RWPE1 (cell line): ENCODE data around the gene SPATA13.
"Not testable (repeated sequence)": the region's sequence is repeated elsewhere in the genome, so short reads cannot be mapped to it uniquely, and the experiment has no call there.

Source experiments
- CTCF ChIA-PET: fragments of 350-600 bp; sonication (Branson Sonifier 250); formaldehyde crosslinking; extraction: SDS; loops from one replicate; lab custom pipeline; 2021; lab: Yijun Ruan, JAX
- POLR2A ChIA-PET: fragments of 400-600 bp; formaldehyde crosslinking; extraction: SDS; loops from one replicate; lab custom pipeline; 2020; ENCODE audit warnings: antibody characterized with exemption; ENCODE audit not compliant: low non-redundant PET; lab: Yijun Ruan, JAX
- DNase-seq: peaks from one replicate; pipeline ENCODE4 v3.0.0; 2012; ENCODE audit warnings: low spot score
- H3K27ac ChIP-seq: fragments of 450-650 bp; 2 replicates; pipeline ENCODE4 v1.5.1; 2017
- TF ChIP-seq, protein P1 (sequence below): fragments of 450-650 bp; conservative IDR thresholded peaks from 2 replicates; pipeline ENCODE4 v1.5.1; 2017; ENCODE audit warnings: low read depth, mild to moderate bottlenecking

Gene SPATA13

DNA sequence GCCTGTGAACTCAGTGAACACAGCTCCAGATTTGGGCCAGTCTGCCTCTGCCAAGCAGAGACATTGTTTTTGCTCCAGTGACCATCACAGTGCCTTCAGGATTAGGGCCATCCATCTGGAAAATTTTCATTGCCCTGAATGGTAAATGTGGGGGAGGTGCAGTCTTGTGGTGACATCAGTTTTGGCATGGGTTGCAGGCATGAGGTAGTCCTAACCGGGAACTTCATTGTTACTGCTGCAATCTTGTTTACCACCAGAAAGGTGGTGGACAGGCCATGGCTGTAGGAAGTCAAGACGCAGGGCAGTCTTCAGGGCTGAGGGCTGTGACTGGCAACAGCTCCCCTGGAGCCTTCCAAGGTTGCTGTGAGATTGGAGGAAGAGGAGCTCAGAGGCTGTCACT, 55.2 kb downstream of the SPATA13 start:
- no peak overlapping the region for H3K27ac ChIP-seq
- POLR2A ChIA-PET, result no interaction called here
- no peak for DNase-seq
- CTCF ChIA-PET, result interaction anchor here (0.6 to 1.1 kb wide), 2 partner anchors 157 to 163 kb away, joined by 3 read pairs; no protein-coding TSS in a partner anchor
- TF ChIP-seq, protein P1, sequence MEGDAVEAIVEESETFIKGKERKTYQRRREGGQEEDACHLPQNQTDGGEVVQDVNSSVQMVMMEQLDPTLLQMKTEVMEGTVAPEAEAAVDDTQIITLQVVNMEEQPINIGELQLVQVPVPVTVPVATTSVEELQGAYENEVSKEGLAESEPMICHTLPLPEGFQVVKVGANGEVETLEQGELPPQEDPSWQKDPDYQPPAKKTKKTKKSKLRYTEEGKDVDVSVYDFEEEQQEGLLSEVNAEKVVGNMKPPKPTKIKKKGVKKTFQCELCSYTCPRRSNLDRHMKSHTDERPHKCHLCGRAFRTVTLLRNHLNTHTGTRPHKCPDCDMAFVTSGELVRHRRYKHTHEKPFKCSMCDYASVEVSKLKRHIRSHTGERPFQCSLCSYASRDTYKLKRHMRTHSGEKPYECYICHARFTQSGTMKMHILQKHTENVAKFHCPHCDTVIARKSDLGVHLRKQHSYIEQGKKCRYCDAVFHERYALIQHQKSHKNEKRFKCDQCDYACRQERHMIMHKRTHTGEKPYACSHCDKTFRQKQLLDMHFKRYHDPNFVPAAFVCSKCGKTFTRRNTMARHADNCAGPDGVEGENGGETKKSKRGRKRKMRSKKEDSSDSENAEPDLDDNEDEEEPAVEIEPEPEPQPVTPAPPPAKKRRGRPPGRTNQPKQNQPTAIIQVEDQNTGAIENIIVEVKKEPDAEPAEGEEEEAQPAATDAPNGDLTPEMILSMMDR, result no peak

DNA sequence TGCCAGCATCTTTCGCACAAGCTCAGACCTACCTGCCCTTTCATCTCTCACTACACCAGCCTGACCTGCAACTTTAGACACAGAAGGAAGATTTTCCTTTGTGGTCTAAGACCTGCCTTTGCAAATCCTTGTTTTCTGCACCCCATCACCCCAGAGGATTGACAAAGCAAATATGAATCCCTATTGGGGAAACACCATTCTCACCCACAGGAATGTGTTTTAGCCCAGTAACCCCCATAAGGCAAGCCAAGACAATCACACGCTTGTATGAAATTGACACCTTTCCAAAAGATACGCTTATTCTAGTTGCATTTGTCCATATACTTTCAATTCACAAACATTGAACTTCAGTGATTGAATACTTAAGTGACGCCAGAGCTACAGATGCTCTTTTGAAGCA, 55.7 kb downstream of the SPATA13 start:
- DNase-seq, result no peak
- H3K27ac ChIP-seq, result no peak overlapping the region
- TF ChIP-seq, protein P1, result no peak
- CTCF ChIA-PET, result interaction anchor here (0.6 to 1.1 kb wide), 2 partner anchors 152 to 163 kb away, joined by 3 read pairs; no protein-coding TSS in a partner anchor
- POLR2A ChIA-PET, result no interaction called here

DNA sequence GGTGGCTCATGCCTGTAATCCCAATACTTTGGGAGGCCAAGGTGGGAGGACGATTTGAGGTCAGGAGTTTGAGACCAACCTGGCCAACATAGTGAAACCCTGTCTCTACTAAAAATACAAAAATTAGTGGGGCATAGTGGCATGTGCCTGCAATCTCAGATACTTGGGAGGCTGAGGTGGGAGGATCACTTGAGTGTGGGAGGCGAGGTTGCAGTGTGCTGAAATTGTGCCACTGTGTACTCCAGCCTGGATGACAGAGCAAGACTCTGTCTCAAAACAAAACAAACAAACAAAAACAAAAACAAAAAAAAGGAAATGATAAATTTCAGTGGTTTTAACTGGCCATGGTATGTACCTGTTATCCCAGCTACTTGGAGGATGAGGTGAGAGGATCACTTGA, 56.3 kb downstream of the SPATA13 start:
- CTCF ChIA-PET, H3K27ac ChIP-seq, DNase-seq, POLR2A ChIA-PET: not testable (repeated sequence)

DNA sequence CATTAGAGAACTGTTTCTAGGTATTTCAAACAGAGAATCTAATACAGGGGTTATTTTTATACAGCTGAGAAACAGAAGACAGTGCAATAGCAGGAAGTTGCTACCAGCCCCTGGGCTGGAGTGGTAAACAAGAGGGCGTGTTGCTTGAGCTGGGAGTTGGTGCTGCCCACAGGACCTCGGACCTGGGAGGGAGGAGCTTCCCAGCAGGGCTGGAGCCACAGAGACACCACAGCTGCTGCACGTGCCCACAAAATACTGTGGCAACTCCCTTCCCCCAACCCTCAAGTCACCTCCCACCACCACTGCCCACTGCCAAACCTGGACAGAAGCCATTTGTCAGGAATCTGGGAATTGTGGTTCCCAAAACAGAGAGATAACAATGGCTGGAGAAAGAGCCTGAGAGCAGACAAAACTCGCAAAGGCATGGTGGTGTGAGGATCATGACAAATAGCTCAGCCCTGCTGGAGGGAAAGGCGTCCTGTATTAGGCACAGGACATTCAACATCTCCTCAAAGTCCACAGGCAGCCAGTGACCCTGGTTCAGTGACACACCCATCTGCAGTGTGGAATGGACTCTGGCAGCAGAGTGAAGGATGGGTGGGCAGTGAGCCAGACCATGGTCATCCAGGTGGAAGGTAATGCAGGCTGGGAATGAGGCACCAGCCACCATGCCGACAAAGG, 57.2 kb downstream of the SPATA13 start:
- H3K27ac ChIP-seq, result no peak overlapping the region
- DNase-seq, result no peak
- CTCF ChIA-PET, result interaction anchor here (0.6 to 3.4 kb wide), 4 partner anchors 66 to 197 kb away, joined by 3 to 28 read pairs (median 5); no protein-coding TSS in a partner anchor
- POLR2A ChIA-PET, result no interaction called here
- TF ChIP-seq, protein P1, result no peak

DNA sequence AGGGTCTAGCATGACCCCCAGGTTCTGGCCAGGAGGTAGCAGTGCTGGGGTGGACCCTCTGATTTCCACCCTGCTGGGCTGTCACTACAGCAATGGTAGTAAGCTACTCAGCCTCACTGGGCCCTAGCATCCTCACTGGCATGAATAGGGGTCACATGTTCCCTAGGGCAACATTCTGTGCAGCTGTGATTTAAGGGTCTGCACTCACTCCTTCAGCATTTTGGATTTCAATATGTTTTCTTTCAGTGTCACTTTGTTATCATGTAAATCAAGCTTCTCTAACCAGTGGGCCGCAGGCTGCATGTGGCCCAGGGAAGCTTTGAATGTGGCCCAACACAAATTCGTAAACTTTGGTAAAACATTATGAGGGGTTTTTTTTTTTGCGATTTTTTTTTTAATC, 57.8 kb downstream of the SPATA13 start:
- DNase-seq, result no peak
- ChIA-PET POLR2A (no interaction called here), CTCF (interaction anchor here (0.6 to 3.4 kb wide), 4 partner anchors 66 to 198 kb away, joined by 3 to 28 read pairs (median 5); no protein-coding TSS in a partner anchor)
- TF ChIP-seq, protein P1, result no peak
- H3K27ac ChIP-seq, result no peak overlapping the region

DNA sequence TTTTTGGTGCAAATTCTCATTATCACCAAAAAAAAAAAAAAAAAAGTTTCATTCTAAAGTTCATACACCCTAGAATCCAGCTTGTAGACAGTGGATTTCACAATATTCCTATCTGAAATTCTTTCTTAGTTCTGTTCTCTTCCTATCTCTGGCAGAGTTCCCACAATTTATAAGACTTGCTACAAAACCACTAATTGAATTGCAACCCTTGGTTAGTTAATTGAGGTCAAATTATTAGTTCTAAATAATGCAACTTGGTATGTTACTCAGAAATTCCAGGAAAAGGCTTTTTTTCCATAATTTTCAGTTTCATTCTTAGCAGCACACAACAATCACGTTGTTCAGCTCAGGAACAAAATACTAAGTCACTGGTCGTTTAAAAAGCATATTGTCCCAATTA, 58.5 kb downstream of the SPATA13 start:
- CTCF ChIA-PET, result interaction anchor here (0.7 to 3.4 kb wide), 5 partner anchors 10 to 199 kb away, joined by 3 to 28 read pairs (median 6); no protein-coding TSS in a partner anchor
- TF ChIP-seq, protein P1, result no peak
- POLR2A ChIA-PET, result interaction anchor here (0.8 kb wide), 1 partner anchor 194 kb away, joined by 3 read pairs; no protein-coding TSS in a partner anchor
- no peak overlapping the region for H3K27ac ChIP-seq
- DNase-seq, result no peak
